NCI-H460 (cell line): ENCODE results near the gene VPS41. TPM values are rescaled to one million over a fixed set of nuclear protein-coding genes. Genes with fewer than 3 reads are reported as not detected.
"Not testable (repeated sequence)": the region's sequence is repeated elsewhere in the genome, so short reads cannot be mapped to it uniquely, and the experiment has no call there.

ENCODE experiments used
- DNase-seq: peaks from one replicate; pipeline ENCODE4 v3.0.0-alpha.2; 2016; ENCODE audit warnings: low read depth; ENCODE audit errors: extremely low read depth
- total RNA-seq: library from RNA; depleted of rRNA; stranded (reverse); fragments of >200 nt; shearing (Covaris generic); gene quantifications from 2 replicates; pipeline ENCODE4 v1.2.3, GENCODE V29; 2014

The VPS41 gene
- total RNA-seq, 1 experiment from 2014 or later = 35.8 TPM

- DNase-seq = peak; percentile 9
These were observed 50.6 kb downstream of the VPS41 start for GRCh38 chr7:38858259-38858884.

- DNase-seq = no peak
These were observed 53.1 kb downstream of the VPS41 start for GRCh38 chr7:38855867-38856266.

- no peak for DNase-seq
These were observed 53.6 kb downstream of the VPS41 start for GRCh38 chr7:38855386-38855785.

DNA sequence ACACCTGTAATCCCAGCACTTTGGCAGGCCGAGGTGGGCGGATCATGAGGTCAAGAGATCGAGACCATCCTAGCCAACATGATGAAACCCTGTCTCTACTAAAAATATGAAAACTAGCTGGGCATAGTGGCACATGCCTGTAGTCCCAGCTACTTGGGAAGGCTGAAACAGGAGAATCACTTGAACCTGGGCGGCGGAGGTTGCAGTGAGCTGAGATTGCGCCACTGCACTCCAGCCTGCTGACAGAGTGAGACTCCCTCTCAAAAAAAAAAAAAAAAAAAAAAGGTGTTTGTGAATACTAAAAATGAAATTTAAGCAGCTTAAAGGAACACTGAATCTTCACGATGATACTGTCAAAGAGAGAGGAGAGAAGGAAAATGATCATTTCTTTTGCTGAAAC lies 54.0 kb downstream of the VPS41 start:
- not testable (repeated sequence) for DNase-seq

DNA sequence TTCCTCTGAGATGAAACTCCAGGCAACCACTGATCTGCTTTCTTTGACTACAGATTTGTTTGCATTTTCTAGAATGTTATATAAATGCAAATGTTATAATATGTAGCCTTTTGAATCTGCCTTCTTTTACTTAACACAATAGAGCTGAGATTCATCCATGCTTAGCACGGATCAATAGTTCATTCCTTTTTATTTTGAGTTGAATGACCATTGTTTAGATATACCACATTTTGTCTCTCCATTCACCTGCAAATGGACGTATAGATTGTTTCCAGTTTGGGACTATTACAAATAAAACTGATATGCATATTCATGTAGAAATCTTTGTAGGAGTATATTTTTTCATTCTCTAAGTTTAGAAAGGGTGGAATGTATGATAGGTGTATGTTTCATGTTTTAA lies 57.7 kb downstream of the VPS41 start:
- DNase-seq = no peak

DNA sequence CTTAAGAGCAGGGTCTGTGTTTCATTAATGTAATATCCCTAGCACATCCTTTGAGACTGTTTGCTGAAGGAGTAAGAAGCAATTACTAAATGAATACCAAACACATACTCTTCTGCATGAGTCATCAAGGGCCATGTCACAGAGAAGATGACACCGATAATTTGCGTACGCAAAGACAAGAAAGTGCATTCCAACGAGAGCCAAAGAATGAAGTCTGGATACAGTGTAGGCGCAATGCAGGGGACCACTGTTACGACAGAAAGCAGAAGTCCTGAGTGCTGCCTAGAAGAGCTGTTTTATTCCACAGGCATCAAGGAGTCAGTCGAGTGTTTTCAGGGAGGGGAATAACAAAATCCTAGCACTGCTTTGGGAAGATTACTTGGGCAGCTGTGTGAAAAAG lies 62.7 kb downstream of the VPS41 start:
- peak; percentile 79 for DNase-seq

DNA sequence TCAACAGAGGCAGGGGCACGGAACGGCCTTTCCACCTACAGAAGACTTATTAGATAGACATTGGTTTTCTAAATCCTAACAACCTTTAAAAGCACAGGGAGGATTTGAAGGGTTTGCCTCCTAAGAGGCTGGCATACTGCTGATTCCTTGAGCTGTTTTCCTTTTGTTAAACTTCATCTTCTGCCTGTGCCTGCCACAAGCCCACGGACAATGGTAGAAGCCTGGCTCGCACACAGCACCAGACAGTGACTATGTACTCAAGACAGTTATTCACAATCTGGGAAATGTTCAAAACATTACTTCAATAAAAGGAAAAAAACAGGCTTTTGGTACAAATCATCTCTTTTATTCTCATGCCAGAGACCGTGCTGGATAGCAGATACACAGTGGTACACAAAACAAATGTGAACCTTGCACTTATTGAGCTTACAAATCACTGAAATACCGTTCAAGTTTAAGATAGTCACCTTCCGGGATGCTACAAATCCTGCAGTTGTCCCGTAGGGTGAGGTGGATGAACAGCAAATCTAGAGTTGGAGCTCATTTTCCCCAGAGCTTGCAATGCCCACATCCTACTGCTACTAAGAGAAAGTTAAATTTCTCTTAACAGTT lies 63.9 kb downstream of the VPS41 start:
- DNase-seq = no peak

GRCh38 chr7:38842746-38843145 lies 66.2 kb downstream of the VPS41 start:
- DNase-seq = no peak

GRCh38 chr7:38840736-38841460 lies 68.1 kb downstream of the VPS41 start:
- DNase-seq = no peak

- no peak for DNase-seq
These were observed 69.1 kb downstream of the VPS41 start for GRCh38 chr7:38839851-38840250.

DNA sequence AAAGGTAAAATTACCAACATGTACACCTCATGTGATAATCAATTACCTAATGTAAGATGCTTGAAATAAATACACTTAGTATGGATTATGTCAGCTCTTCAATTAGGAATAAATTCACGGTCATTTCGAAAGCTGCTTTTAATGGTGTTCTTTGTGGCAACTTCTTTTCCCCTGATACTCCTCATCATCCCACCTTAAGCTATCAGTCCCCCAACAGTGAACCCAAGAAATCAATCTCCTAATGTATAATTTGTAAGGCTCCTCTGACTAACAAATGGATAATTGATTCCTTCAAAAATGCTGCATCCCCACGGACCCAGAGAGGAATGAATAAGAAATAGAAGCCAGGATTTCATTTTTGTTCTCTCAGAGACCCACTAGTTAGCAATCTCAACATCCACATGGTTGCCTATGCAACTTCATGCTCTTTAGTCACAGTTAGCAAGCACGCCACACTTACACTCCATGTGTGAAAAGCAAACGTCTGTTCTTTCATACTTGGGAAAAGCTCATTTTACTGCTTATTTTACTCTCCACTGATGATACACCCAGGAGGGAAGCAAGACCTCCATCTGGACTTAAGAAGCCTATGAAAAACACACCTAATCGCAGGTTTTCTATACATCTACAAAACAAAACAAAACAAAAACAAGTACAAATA lies 70.1 kb downstream of the VPS41 start:
- no peak for DNase-seq

GRCh38 chr7:38834357-38834756 lies 74.6 kb downstream of the VPS41 start:
- no peak for DNase-seq

DNA sequence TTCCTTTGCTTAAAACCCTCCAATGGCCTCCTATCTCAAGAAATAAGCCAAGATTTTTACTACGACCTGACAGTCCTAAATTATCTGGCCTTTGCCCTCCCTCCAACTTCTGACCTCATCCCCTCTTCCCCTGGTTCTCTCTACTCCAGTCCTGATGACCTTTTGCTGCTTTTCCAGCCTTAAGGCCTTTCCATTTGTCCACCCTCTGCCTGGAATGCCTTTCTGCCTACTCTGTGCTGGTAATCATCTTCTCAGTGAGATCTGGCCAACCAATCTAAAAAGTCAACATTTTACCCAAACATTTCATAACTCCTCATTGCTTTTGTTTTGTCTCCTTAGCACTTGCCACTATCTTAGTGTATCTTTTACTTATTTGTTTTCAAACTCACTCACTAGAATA lies 75.7 kb downstream of the VPS41 start:
- DNase-seq = no peak

DNA sequence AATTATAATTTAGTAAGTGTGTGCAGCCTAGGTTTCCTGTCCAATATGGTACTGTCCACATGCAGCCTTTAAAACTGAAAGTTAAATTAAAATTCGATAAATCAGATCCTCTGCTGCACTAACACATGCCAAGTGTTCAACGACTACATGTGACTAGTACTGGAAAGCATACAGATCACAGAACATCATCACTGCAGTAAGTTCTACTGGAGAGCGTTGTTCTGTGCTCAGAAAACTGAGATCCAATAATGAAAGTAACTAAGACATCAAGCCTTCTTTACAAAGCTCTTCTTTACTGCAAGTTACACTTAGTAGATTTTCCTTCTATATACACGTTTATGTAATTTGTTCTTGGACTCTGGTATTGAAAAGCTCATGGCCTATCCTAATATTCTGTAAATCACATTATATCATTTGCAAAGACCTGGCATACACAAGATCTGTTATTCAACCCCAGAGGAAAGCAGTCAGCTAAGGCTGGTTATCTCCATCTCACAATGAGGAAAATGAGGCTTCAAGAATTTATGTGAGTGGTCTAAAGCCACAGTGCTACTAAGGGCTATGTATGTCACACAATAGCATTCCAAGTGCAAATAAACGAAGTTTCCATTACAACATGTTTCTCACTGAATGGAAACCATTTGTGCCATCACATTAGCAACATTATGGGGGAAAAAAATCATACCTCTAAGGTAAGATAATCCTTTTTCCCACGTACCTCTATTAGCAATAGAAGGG lies 77.6 kb downstream of the VPS41 start:
- DNase-seq = no peak

DNA sequence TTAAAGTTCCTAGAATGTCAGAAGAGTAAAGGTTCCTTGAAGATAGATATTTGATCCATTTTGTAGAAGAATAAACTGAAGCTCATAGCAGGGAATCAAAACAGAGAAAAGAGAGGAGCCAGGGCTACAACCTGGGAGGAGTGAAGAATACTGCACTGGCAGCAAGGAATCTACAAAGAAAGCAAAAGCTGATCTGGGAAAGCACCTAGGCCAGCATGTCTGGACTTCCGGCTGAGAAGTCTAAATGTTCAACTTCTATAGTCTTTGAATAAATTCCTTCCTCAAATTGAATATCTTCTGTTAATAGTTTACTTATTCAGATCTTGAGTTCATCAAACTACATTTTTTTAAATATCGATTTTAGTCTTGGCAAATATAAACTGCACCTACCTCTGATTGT lies 78.2 kb downstream of the VPS41 start:
- no peak for DNase-seq

GRCh38 chr7:38829488-38830165 lies 79.4 kb downstream of the VPS41 start:
- no peak for DNase-seq

- no peak for DNase-seq
These were observed 81.0 kb downstream of the VPS41 start for GRCh38 chr7:38828026-38828425.

- no peak for DNase-seq
These were observed 83.1 kb downstream of the VPS41 start for GRCh38 chr7:38825721-38826440.

DNA sequence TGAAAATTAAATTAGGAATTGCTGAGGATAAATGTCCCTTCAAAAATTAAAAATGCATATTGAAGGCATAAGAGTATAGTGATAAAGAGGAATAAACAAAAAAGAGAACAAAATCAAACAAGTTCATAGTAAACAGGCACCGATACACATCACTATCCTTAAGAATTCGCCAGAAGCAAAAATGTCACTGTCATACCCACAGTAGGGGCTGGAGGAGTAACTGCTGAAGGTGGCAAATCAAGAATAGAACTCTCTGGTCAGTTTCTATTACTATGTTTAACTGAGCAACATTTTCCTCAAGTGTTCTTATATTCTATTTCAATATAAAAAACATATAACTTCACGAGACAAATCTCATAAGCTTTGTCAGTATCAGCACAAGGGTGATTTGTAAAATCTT lies 84.0 kb downstream of the VPS41 start:
- no peak for DNase-seq

DNA sequence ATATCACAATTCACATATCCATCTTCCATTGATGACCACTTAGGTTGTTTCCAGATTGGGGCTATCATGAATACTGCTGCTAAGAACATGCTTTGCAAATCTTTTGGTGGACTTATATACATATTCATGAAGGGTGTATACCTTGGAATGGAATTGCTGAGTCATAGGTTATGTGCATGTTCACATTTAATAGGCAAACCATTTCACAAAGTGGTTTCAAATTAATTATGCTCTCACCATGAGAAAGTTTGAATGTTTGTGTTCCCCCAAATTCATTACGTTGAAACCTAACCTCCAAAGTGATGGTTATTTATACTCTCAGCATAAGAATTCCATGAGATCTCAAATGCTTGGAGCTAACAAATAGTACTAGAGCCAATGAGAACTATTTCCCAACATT lies 86.4 kb downstream of the VPS41 start:
- DNase-seq = no peak
